Measurements from ENCODE around the gene GFOD2.

GFOD2 gene

GRCh38 chr16:67673712-67674580 lies 45.2 kb downstream of the GFOD2 start:
- H3K4me3 ChIP-seq (replicated peaks; ENCODE audit: low read depth, low read length) = no peak overlapping the region
- TF ChIP-seq, protein P1, sequence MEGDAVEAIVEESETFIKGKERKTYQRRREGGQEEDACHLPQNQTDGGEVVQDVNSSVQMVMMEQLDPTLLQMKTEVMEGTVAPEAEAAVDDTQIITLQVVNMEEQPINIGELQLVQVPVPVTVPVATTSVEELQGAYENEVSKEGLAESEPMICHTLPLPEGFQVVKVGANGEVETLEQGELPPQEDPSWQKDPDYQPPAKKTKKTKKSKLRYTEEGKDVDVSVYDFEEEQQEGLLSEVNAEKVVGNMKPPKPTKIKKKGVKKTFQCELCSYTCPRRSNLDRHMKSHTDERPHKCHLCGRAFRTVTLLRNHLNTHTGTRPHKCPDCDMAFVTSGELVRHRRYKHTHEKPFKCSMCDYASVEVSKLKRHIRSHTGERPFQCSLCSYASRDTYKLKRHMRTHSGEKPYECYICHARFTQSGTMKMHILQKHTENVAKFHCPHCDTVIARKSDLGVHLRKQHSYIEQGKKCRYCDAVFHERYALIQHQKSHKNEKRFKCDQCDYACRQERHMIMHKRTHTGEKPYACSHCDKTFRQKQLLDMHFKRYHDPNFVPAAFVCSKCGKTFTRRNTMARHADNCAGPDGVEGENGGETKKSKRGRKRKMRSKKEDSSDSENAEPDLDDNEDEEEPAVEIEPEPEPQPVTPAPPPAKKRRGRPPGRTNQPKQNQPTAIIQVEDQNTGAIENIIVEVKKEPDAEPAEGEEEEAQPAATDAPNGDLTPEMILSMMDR (IDR thresholded peaks at IDR 0.05; ENCODE audit: low read length, missing control alignments) = no peak
- peak; percentile 76 for DNase-seq (ENCODE audit: low read depth)

GRCh38 chr16:67672739-67673662 lies 46.1 kb downstream of the GFOD2 start:
- TF ChIP-seq, protein P1 (IDR thresholded peaks at IDR 0.05; ENCODE audit: low read length, missing control alignments) = peak; percentile 87
- DNase-seq (ENCODE audit: low read depth) = peak; percentile 80
- H3K4me3 ChIP-seq (replicated peaks; ENCODE audit: low read depth, low read length) = no peak overlapping the region

DNA sequence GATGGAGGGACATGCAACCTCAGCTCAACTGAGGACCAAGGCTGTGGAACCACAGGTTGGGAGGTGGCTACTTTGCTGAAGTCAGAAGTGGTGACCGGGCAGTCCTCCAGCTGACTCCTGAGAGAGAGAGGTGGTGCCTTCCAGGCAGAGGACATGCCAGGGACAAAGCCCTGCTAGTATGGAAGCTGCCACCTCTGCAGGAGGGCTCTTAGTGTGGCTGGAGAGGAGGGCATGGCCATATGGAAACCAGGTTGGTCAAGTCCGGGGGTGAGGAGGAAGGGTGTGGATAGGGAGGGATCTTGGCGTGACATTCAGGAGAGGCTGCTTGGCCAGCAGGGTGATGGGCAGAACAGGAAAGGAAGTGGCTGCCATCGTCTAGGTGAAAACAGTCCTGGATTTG lies 46.8 kb downstream of the GFOD2 start:
- no peak overlapping the region for H3K4me3 ChIP-seq (replicated peaks; ENCODE audit: low read depth, low read length)
- DNase-seq (ENCODE audit: low read depth) = no peak
- TF ChIP-seq, protein P1 (IDR thresholded peaks at IDR 0.05; ENCODE audit: low read length, missing control alignments) = no peak

DNA sequence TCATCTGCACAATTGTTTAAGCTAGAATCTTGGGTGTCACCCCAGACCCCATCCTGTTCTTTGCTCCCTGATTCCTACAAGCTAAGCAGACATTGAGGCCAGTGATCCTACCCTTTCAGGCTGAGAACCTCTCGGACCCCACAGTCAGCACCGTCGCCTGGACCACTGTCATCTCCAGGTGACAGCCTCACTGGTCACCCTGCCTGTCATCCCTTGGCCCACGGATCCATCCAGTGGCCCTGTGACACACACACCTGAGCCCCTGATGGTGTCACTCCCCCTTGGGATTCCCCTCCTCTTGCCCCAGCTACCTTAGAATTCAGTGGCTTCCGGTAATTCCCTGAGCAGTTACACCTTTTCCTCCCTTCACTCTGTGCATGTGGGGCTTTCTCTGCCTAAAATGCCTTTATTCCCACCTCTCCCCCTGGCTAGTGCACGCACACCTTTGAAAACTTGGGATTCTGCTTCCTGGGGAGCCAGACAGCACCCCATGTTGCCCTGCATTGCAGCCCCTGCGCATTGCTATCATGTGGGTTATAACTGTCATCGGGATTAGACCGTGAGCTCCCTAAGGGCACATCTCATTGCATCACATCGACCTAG lies 49.5 kb downstream of the GFOD2 start:
- no peak overlapping the region for H3K4me3 ChIP-seq (replicated peaks; ENCODE audit: low read depth, low read length)
- DNase-seq (ENCODE audit: low read depth) = no peak
- TF ChIP-seq, protein P1 (IDR thresholded peaks at IDR 0.05; ENCODE audit: low read length, missing control alignments) = no peak

DNA sequence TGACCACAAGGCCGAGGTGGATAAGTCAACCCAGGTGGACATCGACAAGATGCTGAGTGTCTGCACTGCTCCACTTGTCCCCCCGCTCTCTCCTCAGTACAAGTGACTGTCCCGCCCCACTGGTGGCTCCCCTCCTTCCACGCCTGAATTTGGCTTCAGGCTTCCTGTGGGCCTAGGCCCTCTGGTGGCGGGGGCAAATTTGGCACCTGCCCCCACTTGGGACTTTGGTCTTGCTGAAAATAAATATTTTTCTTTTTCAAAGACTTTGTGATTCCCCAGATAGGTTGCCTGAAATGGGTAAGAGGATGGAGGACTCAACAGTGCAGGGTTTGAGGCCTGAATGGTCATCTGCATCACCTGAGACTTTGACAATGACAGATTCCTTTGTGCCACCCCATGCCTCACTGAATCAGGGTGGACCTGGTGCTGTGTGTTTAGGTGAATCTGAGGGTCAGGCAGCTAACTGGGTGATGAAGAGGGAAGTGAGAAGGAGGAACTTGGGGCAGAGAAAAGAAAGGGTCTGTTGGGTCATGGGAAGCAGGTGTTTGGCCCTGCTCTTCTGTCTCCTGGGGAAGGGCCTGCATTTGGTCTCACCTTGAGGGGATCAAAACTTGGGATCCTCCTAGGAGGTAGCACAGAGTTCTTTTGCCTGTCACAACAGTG lies 50.5 kb downstream of the GFOD2 start:
- H3K4me3 ChIP-seq (replicated peaks; ENCODE audit: low read depth, low read length) = no peak overlapping the region
- DNase-seq (ENCODE audit: low read depth) = no peak
- TF ChIP-seq, protein P1 (IDR thresholded peaks at IDR 0.05; ENCODE audit: low read length, missing control alignments) = peak; percentile 8

GRCh38 chr16:67667817-67668494 lies 51.2 kb downstream of the GFOD2 start:
- peak; percentile 94 for DNase-seq (ENCODE audit: low read depth)
- peak overlapping the region; percentile 63 for H3K4me3 ChIP-seq (replicated peaks; ENCODE audit: low read depth, low read length)
- TF ChIP-seq, protein P1 (IDR thresholded peaks at IDR 0.05; ENCODE audit: low read length, missing control alignments) = peak; percentile 89

Data from fibroblast of pulmonary artery (primary cell).